Panc1 (cell line): ENCODE measurements around the gene ATP8B3.
A peak's percentile ranks its signal among the peaks of the same experiment; 100 is the strongest.

Experiments
- CTCF ChIP-seq: fragments of 450-650 bp; IDR thresholded peaks from 2 replicates; pipeline ENCODE4 v1.5.1; 2017; ENCODE audit warnings: mild to moderate bottlenecking
- POLR2AphosphoS5 ChIP-seq: IDR thresholded peaks from 2 replicates; pipeline ENCODE4 v1.6.1; 2012; ENCODE audit warnings: mild to moderate bottlenecking, low read depth, low read length, moderate library complexity
- SIN3A ChIP-seq: IDR thresholded peaks from 2 replicates; pipeline ENCODE4 v1.6.1; 2012; ENCODE audit warnings: low read depth, mild to moderate bottlenecking, low read length, moderate library complexity, borderline replicate concordance; ENCODE audit not compliant: insufficient read depth
- TCF7L2 ChIP-seq: IDR thresholded peaks from 2 replicates; pipeline ENCODE4 v1.6.1; 2011; ENCODE audit warnings: mild to moderate bottlenecking, low read depth, low read length, inconsistent platforms
- TF ChIP-seq, protein P1 (sequence below), 2 experiments: IDR thresholded peaks; 2 replicates each; pipeline ENCODE4 v1.6.1; 2011 to 2012; ENCODE audit warnings: low read depth in 2 of 2, control low read depth in 1 of 2, low read length in 1 of 2, mild to moderate bottlenecking in 1 of 2, moderate library complexity in 1 of 2; ENCODE audit not compliant: insufficient read depth in 1 of 2

DNA sequence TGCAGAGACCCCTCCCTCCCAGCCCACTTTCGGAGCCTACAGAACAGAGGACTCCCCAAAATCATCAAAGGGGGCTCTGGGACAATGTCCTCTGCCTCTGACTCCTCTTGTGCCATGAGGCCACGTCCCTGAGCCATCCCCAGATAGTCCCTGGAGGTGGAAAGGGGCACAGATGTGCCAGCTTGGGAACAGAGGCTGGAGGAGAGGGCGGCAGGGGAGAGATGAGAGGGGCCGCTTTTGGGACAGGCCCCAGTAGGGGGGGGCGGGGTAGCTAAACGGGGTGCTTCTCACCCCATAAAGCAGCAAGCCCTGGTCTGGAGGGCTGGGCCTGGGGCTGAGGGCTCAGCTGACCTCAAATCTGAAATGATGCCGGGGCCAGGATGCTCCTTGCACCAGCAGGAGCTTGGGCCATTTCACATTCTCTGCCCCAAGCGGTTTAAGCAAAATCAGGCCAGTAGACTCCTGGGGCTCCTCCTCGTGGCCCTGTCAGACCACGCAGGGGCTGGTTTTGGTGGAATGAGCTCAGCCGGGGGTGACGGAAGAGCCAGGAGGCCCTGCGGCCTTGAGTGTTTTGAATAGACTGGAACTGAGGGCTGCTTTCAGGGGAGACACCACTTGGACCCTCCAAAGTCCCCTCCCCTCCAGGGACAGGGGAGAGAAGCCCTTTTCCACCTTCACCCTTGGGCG, 31.7 kb downstream of the ATP8B3 start:
- TF ChIP-seq, protein P1, sequence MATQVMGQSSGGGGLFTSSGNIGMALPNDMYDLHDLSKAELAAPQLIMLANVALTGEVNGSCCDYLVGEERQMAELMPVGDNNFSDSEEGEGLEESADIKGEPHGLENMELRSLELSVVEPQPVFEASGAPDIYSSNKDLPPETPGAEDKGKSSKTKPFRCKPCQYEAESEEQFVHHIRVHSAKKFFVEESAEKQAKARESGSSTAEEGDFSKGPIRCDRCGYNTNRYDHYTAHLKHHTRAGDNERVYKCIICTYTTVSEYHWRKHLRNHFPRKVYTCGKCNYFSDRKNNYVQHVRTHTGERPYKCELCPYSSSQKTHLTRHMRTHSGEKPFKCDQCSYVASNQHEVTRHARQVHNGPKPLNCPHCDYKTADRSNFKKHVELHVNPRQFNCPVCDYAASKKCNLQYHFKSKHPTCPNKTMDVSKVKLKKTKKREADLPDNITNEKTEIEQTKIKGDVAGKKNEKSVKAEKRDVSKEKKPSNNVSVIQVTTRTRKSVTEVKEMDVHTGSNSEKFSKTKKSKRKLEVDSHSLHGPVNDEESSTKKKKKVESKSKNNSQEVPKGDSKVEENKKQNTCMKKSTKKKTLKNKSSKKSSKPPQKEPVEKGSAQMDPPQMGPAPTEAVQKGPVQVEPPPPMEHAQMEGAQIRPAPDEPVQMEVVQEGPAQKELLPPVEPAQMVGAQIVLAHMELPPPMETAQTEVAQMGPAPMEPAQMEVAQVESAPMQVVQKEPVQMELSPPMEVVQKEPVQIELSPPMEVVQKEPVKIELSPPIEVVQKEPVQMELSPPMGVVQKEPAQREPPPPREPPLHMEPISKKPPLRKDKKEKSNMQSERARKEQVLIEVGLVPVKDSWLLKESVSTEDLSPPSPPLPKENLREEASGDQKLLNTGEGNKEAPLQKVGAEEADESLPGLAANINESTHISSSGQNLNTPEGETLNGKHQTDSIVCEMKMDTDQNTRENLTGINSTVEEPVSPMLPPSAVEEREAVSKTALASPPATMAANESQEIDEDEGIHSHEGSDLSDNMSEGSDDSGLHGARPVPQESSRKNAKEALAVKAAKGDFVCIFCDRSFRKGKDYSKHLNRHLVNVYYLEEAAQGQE (IDR thresholded peaks at IDR 0.05; ENCODE audit: insufficient read depth in 1 of 2, low read depth in 2 of 2, low read length in 1 of 2), result no peak
- TF ChIP-seq CTCF, result peak; percentile 52
- TF ChIP-seq TCF7L2, result no peak
- TF ChIP-seq SIN3A, result no peak
- no peak for TF ChIP-seq POLR2AphosphoS5
